ENCODE data around the gene MYBPC2.

DNA sequence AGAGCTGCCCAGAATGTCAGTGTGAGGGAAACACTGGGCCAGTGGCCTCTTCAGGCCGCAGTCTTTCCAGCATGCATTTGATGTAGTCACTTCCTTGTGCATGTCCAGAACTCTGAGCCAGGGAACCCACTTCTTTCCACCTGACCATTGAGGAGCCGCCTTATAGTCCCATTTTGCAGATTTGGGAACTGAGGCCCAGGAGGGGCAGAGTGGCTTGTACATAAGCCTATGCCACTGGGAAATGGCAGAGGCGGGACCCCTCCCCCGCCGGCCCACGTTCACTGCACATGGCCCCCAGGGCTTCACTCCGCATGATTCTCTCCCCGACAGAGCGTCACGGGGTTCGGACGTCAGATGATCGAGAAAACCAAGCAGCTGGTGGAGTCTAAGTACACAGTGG lies 19.6 kb upstream of the MYBPC2 start:
- TF ChIP-seq, protein P1, sequence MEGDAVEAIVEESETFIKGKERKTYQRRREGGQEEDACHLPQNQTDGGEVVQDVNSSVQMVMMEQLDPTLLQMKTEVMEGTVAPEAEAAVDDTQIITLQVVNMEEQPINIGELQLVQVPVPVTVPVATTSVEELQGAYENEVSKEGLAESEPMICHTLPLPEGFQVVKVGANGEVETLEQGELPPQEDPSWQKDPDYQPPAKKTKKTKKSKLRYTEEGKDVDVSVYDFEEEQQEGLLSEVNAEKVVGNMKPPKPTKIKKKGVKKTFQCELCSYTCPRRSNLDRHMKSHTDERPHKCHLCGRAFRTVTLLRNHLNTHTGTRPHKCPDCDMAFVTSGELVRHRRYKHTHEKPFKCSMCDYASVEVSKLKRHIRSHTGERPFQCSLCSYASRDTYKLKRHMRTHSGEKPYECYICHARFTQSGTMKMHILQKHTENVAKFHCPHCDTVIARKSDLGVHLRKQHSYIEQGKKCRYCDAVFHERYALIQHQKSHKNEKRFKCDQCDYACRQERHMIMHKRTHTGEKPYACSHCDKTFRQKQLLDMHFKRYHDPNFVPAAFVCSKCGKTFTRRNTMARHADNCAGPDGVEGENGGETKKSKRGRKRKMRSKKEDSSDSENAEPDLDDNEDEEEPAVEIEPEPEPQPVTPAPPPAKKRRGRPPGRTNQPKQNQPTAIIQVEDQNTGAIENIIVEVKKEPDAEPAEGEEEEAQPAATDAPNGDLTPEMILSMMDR (IDR thresholded peaks at IDR 0.05 in 4 of 5, conservative IDR thresholded peaks at IDR 0.05 in 1 of 5): no peak
- TF ChIP-seq POLR2A (IDR thresholded peaks at IDR 0.05): no peak
